Lower leg skin (tissue), 4 donors: ENCODE measurements around the gene SUMO4. TPM values are rescaled to one million over a fixed set of nuclear protein-coding genes. Genes with fewer than 3 reads are reported as not detected.

Source experiments
- DNase-seq, 2 donors: peaks; one replicate each; pipeline ENCODE4 v3.0.0-alpha.2; 2019; ENCODE audit warnings: low spot score in 2 of 2
- H3K4me3 ChIP-seq: fragments of 200-600 bp; sonication (generic); 2 replicates; pipeline ENCODE4 v1.5.1; 2017; ENCODE audit warnings: mild to moderate bottlenecking, low read depth; ENCODE audit not compliant: poor library complexity, severe bottlenecking
- POLR2A ChIP-seq, 2 donors: fragments of 450-650 bp; IDR thresholded peaks; one replicate each; pipeline ENCODE4 v1.6.1; 2016 to 2017; ENCODE audit warnings: antibody characterized with exemption in 2 of 2, mild to moderate bottlenecking in 1 of 2, moderate library complexity in 1 of 2
- WGBS, 2 donors: methylation state at CpG; one replicate each; pipeline ENCODE4 v1.1.5; 2018; 5-methylcytosine and 5-hydroxymethylcytosine counted together
- intact Hi-C: fragments of 100-400 bp; cut with DNase I; formaldehyde crosslinking; loops from one replicate; pipeline ENCODE4 v1.15.0; 2023; ENCODE audit warnings: low total_unique reads
- total RNA-seq, 4 donors: library from RNA; depleted of rRNA; stranded (reverse); fragments of >200 nt; gene quantifications; one replicate each; pipeline ENCODE4 v1.1.0, GENCODE V29; 2016
- TF ChIP-seq, protein P1 (sequence below), 3 donors: fragments of 450-650 bp; IDR thresholded peaks; one replicate each; pipeline ENCODE4 v1.5.1; 2016; ENCODE audit warnings: antibody characterized with exemption in 3 of 3, mild to moderate bottlenecking in 3 of 3, moderate library complexity in 2 of 3

The SUMO4 gene
- total RNA-seq, 4 donors from 2014 or later: 0.25 to 1.8 (median 0.58) TPM

DNA sequence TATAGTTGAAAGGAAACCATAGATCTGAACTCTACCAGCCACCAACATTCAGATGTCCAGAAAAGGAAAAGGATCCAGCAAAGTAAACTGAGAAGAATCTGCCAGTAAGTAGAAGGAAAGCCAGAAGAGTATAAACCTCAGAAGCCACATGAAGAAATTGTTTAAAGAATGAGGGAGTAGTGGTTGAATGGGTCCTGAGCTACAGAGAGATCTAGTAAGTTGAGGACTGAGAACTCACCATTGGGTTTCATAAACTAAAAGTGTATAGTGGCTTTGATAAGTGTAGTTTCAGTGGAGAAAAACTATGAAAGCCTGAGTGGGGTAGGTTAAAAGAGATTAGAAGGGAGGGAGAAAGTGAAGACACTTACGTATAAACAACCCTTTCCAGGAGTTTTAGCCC is 32.0 kb upstream of the SUMO4 start:
- intact Hi-C loops: no loop called here
- no peak overlapping the region for H3K4me3 ChIP-seq
- TF ChIP-seq, protein P1, sequence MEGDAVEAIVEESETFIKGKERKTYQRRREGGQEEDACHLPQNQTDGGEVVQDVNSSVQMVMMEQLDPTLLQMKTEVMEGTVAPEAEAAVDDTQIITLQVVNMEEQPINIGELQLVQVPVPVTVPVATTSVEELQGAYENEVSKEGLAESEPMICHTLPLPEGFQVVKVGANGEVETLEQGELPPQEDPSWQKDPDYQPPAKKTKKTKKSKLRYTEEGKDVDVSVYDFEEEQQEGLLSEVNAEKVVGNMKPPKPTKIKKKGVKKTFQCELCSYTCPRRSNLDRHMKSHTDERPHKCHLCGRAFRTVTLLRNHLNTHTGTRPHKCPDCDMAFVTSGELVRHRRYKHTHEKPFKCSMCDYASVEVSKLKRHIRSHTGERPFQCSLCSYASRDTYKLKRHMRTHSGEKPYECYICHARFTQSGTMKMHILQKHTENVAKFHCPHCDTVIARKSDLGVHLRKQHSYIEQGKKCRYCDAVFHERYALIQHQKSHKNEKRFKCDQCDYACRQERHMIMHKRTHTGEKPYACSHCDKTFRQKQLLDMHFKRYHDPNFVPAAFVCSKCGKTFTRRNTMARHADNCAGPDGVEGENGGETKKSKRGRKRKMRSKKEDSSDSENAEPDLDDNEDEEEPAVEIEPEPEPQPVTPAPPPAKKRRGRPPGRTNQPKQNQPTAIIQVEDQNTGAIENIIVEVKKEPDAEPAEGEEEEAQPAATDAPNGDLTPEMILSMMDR (IDR thresholded peaks at IDR 0.05): no peak
- no peak for TF ChIP-seq POLR2A (IDR thresholded peaks at IDR 0.05)
- 93 to 97% methylated on average over 1 of the region's 1 CpG for WGBS, 2 donors
- DNase-seq: no peak

DNA sequence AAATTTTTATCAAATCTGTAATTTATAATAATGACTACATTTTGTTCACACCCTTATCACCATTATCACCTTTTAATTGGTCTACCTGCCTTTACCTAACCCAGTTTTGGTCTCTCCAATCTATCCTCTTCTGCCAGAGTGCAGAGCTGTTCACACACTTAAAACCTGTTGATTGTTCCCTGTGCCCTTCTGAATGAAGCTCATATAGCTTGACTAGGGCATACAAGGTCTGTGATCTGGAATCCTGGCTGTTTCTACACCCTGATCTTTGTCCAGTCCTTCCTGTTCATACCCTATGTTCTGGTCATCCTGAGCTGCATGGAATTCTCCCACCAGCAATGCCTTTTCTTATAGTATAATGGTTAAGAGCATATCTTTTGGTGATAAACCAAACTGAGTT is 28.9 kb upstream of the SUMO4 start:
- no peak for DNase-seq
- TF ChIP-seq, protein P1 (IDR thresholded peaks at IDR 0.05): no peak
- TF ChIP-seq POLR2A (IDR thresholded peaks at IDR 0.05): no peak
- no peak overlapping the region for H3K4me3 ChIP-seq
- intact Hi-C loops: no loop called here

DNA sequence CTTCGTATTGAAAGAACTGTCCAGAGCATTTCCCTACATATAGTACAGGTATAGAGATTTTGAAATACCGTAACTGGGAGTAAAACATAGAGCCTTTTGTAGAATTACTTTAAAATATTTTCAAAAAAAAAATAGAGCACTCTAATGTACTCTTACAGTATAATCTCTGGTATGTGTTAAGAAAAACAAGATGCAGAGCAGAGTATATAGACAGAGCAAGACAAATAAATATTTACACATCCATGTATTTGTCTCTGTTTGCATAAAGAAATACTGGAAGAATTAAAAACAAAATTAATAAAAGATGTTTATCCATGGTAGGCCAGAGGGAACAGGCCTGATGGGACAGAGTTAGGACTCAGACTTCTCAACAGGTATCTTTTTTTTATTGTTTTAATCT is 28.0 kb upstream of the SUMO4 start:
- 48 to 78% methylated on average over 2 of the region's 2 CpGs for WGBS, 2 donors
- no peak for TF ChIP-seq POLR2A (IDR thresholded peaks at IDR 0.05)
- TF ChIP-seq, protein P1 (IDR thresholded peaks at IDR 0.05): no peak

DNA sequence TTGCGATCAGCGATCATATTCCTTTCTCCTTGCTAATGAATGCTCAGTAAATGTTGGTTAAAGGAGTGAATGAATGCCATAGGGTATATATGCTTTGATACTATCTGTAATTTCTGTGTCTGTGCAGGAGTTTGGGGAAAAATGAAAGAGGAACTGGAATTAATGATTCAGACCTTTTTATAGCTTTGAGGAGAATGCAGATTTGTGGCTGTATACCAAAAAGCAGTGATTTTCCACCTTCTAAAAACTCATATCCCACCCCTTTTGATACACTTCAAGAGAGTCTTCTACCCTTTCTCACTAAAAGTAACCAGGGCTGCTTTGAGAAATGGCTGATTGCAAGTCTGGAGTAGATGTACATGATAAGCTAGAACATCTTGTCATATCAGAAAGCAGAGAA is 26.6 kb upstream of the SUMO4 start:
- intact Hi-C loops: no loop called here
- H3K4me3 ChIP-seq: no peak overlapping the region
- DNase-seq: no peak
- WGBS, 2 donors: 97 to 98% methylated on average over 2 of the region's 2 CpGs
- TF ChIP-seq POLR2A (IDR thresholded peaks at IDR 0.05): no peak
- TF ChIP-seq, protein P1 (IDR thresholded peaks at IDR 0.05): no peak

More for the DNA sequence above, 28.0 kb upstream of the SUMO4 start:
- H3K4me3 ChIP-seq: no peak overlapping the region
- no peak for DNase-seq
- intact Hi-C loops: no loop called here

DNA sequence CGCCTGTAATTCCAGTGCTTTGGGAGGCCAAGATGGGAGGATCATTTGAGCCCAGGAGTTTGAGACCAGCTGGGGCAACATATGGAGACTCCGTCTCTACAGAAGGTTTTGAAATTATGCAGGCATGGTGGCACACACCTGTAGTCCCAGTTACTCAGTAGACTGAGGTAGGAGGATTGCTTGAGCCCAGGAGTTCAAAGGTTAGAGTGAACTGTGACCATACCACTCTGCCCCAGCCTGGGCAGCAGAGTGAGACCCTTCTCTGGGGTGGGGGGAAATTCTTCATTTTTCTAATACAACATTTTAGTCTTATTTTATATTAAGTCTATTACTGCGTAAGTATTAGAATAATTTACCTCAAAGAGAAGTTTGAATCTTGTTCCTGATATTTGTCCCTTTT is 20.1 kb upstream of the SUMO4 start:
- no peak overlapping the region for H3K4me3 ChIP-seq
- 95 to 97% methylated on average over 3 of the region's 3 CpGs for WGBS, 2 donors
- TF ChIP-seq, protein P1 (IDR thresholded peaks at IDR 0.05): no peak
- no peak for TF ChIP-seq POLR2A (IDR thresholded peaks at IDR 0.05)
- DNase-seq: no peak
- intact Hi-C loops: no loop called here

DNA sequence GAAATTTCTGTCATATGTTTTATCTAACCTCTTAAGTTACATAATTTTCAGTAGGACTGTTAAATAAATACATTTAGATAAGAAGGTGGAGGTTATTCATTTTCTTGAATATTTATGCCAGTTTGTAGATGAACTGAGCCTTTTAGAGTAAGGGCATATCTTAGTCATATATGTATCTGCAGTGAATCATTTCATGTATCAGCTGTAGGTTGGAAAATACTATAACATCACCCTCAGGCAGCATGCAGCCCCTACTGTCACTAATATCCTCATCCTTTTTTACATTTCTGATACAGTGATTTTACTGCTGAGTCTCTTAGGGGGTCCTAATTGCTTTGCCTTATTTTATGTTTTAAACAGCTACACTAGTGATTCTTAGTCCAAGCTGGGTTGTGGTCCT is 19.5 kb upstream of the SUMO4 start:
- intact Hi-C loops: no loop called here
- H3K4me3 ChIP-seq: no peak overlapping the region
- no peak for TF ChIP-seq POLR2A (IDR thresholded peaks at IDR 0.05)
- TF ChIP-seq, protein P1 (IDR thresholded peaks at IDR 0.05): no peak
- no peak for DNase-seq
